HG03442 (cell line): ENCODE data around the gene PAQR4.

Source experiments
- ATAC-seq: cut with Tn5 transposase; IDR thresholded peaks from one replicate; pipeline ENCODE4 v1.9.1; 2021; ENCODE audit warnings: mild to moderate bottlenecking, moderate library complexity; ENCODE audit not compliant: unreplicated experiment

PAQR4 gene

DNA sequence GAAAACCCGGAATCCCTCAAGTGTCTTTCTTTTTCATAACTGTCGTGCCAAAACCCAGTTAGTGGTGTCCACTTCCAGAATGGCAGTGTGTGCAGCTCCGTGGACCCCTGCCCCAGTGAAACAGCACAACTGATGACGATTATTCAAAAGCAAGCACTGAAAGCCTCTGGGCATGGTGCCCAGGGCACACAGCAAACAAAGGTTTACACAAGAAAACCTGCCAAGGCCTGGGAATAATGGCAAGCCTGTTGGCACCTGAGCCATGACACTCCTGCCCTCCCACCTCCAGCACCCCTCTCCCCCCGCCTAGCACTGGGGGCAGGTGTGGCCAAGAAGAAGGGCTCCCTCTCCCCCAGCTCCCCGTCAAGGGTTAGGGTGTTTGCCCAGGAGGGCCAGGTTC, 8.3 kb downstream of the PAQR4 start:
- no peak for ATAC-seq

DNA sequence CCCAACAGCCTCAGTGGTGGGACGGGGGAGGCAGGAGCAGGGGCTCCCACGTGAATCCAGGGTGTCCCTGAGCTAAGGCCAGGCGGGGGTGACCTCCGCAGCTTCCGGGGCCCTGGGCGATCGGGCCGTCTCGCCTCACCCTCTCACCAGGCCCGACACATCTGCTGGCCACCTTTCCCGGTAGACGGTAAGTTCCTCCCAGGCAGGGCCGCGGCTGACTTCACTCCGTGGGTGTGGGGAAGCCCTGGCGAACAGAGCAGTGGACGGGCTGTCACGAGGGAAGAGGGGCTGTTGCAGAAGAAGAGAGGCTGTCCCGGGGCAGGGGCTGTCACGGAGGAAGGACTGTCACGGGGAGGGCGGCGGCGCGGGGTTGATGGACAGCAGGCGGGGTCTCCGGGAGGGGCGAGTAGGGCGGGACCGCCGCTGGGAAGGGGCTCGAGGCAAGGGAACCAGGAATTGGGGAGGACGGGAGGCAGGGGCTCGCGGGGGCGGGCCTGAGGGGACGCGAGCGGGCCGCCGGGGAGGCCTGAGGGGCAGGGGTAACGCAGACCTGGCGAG, 10.6 kb downstream of the PAQR4 start:
- peak; percentile 1 for ATAC-seq

DNA sequence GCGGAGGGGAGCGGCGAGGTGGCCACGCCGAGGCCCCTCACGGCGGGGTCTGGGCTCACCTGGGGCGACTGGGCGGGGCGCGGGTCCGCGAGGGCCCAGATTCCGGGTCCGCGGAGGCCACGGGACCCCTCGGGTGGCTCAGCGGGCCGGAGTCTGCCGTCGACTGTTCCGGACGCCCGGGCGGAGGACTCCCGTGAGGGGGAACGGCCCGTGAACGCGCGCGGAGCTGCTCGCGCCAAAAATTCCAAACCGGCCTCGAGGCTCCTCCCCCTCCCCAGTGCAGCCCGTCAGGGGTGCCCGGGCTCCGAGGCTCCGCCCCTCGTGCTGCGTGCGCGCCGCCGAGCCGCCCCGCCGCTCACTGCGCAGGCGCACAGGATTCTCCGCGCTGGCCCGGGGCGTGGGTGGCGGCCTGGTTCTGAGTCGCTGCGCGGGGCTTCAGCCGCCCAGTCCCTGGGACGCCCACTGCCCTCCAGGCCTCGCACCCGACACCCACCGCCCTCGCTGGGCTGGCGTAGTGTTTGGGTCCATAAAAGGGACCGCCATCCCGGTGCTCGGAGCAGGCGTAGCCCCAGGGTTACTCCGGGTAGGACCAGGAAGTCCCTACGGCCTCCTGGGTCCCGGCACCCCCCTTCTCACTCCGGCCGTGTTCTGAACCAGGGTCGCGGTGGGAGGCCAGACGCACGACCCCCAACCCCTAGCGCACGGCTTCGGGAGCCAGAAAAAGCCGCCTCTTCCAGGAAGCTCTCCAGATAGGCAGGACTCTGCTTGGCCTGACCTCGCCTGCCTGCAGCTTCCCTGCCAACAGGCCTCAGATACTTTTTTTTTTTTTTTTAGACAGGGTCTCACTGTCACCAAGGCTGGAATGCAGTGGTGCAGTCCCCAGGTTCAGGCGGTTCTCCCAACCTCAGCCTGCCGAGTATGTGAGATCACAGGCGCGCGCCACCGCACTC, 11.4 kb downstream of the PAQR4 start, which contains the start of gene PKMYT1:
Gene PKMYT1 (minus strand): TSS at position 220 of the 950 bp plus-strand sequence. CDS start 789 bp downstream, outside the sequence.
- ATAC-seq, result peak; percentile 70

DNA sequence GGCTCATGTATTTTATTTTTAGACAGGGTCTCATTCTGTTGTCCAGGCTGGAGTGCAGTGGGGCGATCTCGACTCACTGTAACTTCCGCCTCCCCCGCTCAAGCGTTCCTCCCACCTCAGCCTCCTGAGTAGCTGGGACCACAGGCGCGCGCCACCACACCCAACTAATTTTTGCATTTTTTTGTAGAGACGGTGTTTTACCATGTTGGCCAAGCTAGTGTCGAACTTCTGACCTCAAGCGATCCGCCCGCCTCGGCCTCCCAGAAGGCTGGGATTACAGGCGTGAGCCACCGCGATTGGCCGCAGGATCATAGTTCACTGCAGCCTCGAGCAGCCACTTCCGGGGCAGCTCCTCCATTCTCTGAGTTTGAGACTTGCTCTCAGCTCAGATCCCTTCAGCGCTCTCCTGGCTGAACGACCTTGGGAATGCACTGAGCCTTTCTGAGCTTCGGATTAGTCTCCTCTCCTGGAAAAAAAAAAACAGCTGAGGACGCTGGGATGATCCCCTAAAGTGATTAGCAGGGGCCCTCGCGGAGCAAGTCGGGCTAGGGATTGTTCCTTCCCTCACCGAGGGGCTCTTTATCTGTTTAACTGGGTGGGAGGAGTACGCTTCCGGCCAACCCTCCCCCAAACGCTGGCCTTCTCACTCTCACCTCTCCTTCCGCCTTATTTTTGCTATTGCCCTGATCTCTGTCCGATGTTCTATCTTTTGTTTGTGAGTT, 12.2 kb downstream of the PAQR4 start:
- ATAC-seq, result no peak

DNA sequence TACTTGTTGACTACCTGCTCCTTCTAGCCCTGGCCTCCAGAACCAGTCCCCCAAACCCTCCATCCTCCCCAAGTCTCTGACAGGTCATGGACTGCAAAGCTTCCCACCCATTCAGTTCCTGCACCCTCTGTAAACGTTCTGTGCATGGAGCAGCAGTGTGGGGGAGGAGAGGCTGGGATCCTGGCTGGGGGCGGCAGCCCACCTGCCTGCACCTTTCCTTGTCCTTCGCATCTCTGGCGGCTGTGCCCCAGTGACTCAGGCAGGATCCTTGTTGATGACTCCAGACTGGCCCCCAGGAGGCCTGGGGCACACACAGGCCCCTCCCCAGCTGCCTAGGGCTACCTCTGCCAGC, 12.7 kb downstream of the PAQR4 start:
- no peak for ATAC-seq

DNA sequence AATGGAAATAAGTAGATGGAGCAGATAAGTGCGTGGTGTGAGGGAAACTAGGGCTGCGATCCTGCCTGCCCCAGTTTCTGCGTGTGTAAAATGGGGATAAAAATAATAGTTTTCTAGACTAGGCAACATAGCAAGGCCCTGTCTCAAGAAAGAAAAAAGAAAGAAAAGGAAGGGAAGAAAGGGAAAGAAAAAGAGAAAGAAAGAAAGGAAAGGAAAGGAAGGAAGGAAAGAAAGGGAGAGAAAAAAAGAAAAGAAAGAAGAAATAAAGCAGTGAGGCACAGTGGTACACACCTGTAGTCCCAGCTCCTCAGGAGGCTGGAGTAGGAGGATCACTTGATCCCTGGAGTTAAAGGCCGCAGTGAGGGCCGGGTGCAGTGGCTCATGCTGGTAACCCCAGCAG, 13.3 kb downstream of the PAQR4 start:
- no peak for ATAC-seq

DNA sequence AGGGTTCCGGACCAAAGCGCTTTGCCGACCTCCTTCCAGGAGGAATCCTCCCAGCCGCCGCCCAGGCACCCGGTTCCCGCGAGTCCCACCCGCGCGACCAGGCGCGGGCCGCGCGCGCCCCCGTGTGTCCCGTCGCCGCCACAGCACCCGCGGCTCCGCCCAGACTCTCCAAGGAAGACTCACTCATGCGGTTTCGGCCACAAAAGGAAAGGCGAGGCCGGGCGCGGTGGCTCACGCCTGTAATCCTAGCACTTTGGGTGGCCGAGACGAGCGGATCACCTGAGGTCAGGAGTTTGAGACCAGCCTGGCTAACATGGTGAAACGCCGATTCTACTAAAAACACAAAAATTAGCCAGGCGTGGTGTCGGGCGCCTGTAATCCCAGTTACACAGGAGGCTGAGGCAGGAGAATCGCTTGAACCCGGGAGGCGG, 14.6 kb downstream of the PAQR4 start:
- ATAC-seq, result no peak

DNA sequence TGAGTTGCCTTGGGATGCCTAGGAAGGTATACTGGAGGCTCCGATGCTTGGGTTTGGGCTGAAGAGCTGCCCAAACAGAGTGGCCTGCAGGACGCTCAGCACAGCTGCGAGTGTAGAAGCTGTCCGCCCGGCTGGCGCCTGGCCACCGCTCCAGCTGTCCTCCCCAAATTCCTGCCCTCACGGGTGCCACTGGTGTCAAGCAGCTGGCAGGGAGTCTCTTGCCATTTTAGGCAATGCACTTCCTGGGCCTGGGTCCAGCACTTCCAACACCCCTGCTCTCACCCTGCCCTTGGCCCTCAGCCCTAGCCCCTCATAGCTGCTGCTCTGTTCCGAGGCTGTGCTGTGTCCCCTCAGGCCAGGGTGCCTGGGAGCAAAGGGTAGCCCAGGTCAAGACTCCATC, 16.3 kb downstream of the PAQR4 start:
- no peak for ATAC-seq

DNA sequence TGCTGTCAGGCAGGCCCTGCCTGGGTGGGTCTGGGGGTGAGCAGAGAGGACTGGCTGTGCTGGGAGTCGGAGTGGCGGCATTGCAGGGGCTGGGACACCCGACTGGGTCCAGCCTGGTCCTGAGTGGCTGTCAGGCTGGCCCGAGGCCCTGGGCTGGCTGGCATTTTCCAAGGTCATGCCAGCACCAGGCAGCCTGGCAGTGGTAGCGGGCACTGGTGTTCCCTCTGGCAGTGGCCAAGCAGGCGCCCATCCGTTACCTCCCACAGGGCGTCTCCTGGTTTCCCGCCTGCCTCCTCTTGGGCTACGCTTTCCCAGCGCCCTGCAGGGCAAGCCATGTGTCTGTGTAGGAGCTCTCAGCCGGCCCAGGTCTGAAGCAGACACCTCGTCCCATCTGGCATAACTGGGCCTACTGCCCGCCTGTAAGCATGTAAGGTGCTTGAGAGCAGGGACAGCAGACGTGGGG, 16.8 kb downstream of the PAQR4 start:
- no peak for ATAC-seq

DNA sequence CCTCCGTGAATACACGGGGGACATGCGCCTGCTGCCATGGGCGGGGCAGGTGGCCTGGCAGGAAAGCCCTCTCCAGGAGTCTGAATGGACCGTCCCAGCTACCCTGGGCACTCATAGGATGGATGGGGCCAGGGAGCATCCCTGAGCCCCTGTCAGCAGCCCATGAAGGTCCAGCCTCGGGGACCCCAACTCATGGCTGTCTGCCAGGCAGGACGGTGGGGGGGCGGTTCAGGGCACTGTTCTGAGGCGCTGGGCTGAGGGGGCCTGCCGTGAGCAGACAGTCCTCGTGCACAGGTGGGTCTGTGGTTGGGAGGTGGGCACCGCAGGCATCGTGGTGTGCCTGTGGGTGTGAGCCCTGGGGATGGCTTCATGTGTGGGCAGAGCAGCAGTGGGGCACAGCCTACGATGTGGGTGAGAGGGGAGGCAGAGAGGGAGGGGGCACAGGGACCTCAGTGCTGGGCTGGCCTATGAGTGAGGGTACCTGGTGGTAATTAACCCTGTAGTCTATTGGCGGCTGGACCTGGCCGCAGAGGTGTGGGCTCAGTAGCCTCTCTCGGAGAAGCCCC, 17.6 kb downstream of the PAQR4 start:
- no peak for ATAC-seq

DNA sequence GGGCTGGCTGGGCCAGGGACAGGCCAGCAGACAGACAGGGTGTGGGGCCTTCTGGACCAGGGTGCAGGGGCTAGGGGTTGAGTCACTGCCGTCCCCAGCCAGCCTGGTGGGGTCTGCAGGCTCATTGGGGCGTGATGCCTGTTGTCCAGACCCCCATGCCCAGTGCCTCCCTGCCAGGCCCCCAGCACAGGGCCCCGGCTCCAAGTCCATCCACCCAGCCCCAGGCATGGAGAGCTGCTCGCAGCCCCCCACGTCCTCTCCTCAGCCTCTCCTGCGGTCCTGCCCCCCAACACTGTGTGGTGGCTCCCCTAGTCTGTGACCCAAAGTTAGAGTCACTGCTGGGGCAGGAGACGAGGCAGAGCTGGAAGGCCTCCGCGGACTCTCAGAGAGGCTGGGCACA, 18.1 kb downstream of the PAQR4 start:
- no peak for ATAC-seq

DNA sequence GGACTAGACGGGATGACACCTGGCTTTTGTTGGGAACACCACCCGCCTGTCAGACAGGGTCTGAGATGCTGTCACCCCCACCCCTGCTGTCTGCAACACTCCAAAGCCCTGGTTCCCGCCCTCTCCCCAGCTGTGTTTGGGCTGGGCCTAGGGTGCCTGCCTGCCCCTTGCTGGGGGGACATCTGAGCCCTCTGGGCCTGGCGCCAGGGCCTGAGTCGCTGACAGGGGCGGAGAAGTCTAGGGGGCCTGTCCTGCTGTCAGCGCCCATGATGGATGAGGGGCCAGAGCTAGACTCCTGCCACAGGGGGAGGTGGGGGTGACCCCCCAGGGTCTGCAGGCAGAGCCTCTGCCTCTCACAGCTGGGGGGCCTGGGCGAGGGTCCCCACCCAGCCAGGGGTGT, 18.7 kb downstream of the PAQR4 start:
- ATAC-seq, result no peak

DNA sequence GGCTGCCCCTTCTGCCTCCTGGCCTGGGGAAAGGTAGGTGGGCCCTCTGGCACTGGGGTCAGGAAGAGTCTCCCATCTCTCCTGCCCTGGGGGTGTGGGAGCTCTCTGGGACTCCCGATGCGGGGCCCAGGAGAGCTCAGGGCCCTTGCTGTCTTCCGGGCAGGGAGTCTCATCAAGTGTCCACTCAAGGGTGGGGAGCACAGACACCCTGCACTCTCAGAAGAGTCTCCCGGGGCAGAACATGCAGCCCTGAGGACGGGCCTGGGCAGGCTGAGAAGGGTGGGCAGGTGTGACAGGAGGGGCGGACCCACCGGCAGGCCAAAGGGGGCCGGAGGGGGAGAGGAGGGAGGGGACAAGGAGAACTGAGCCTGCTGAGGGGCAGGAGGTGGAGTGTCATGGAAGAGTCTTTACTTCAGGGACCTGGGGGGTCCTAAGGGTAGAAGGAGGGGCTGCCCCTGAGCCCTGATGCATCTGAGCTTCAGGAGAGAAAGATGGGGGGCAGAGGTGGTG, 19.5 kb downstream of the PAQR4 start:
- ATAC-seq, result no peak

DNA sequence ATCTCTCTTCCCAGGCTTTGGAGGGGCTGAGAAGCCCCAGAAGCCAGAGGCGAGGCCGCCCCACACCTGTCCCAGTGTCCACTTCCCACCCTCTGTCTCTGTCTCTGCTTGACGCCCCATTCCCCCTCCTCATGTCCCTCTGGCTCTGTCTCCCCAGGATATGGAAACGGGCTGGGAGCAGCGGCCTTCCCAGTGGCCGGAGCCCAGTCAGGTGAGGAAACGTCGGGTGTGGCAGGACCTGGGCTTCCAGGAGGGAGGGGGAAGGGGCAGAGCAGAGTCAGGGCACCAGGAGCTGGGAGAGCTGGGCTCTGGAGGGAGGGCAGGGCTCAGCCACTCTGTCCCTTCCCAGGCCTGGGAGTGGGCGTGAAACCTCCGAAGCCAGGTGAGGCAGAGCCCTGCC, 21.7 kb downstream of the PAQR4 start:
- no peak for ATAC-seq

DNA sequence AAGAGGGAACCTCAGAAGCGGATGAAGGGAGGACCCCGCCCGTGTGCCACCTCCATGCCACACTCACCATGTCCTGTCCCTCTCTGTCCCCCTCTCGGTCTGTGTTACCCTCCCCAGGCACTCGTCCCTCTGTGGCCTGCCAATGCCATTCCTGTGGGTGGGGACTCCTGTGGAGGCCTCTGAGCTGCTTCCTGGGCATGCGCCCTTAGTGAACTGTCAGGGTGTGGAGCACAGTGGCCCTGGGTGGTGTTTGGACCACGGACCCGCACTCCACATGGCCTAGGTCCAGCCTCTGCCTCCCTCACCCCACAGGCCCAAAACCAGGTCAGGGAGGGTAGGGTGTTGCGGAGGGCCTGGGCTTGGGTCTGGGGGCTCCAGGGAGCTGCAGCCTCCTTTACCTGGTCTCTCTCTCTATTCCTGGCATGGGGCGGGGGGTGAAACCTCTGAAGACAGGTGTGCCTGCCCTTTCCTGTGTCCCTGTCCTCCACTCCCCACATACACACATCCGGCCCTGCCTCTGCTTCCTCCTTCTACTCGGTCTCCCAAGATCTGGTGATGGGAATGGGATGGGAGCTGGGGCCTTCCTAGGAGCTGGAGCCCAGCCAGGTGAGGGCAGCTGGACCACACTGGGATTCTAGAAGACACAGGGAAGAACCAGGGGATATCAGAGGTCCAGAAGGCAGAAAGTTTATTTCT, 22.6 kb downstream of the PAQR4 start:
- no peak for ATAC-seq

DNA sequence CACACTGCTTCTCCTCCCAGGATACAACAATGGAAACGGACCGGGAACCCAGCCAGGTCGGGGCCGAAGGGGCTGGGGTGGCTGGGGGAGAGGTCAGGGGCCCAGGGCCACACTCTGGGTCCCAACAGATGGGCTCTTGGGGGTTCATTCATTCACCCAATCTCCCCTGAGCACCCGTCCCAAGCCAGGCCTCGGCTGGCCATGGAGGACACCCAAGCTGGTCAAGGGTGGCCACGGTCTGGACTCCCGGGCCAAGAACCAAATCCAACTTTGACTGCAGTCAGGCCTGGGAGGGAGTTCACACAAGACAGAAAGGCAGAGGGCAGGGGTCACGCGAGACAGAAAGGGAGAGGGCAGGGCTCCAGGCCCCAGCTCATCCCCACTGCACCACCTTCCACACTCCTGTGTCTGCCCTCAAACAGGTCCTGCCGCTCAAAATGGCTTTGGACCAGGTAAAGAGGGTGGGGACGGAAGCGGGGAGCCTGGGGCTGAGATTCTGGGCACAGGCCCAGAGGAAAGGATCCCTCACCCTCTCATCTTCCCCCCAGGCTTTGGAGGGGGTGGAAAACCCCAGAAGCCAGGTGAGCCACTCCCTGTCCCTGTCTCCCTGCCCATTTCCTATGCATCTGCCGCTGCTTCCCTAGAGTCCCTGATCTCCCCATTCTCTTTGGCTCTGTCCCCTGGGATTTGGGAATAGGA, 23.4 kb downstream of the PAQR4 start:
- ATAC-seq, result no peak

DNA sequence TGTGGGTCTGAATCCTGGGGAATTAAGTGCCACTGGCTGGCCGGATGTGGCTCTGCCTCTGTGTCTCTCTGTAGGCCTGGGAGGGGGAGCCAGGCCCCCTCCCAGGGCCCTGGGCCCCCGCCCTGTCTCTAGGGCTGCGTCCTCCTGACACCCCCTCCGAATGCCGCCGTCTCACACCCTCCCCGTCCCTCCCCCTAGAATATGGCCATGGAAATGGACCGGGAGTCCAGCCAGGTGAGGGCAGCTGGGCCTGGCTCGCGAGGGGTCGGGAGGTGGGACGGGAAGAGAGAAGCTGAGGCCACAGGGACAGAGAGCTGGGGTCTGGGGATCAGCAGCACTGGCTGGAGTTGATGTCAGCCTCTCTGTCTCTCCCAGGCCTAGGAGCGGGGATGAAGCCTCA, 27.1 kb downstream of the PAQR4 start:
- no peak for ATAC-seq

DNA sequence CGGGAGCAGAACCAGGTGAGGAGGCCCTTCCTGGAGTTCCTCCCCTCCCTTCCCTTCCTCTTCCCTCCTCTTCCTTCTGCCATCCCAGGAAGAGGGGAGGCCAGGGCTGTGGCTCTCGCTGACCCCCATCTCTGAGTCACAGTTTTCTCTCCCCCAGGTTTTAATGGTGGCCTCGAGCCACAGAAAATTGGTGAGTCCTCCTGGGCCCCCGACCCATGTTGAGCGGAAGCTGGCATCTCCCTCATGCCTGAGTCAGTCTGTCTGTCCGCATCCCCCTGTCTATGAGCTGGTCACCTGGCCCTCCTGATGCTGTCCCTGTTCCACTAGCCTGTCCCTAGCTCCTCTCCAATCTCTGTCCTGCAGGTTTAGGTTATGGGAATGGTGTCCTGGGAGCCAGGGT, 30.8 kb downstream of the PAQR4 start:
- no peak for ATAC-seq

DNA sequence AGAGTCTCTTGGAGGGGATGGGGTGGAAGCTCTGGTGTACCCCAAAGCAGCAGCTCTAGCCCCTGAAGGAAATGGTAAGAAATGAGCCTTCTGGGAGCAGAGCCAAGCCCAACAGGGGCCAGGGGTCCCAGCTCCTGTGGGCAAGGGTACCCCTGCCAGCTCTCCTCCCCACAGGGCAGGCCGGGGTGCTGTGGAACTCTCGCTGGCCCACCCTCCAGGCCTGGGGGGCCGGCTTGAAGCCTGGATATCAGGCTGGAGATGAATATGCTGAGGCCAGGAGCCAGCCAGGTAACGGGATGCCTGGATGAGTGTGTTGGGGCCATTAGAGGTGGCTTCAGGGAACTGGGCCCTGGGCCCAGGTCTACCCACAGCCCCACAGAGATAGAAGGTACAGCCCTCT, 31.4 kb downstream of the PAQR4 start:
- no peak for ATAC-seq

DNA sequence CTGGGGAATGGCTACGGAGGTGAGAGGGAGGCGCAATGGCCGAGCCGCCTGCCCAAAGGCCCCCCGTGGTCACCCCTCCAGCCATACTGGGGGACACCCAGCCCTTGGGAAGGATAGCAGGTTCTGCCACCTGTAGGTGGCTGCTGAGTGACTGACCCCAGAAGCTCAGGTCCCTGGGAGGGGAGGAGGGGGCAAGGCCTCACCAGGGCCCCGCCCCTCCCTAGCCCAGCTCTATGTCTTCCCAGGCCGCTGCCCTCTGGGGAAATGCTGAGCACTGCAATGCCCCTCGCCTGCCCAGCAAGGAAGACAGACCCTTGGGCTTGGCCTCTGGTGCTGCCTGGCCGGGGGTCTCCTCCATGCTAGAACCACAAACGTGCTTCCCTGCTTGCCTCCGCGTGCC, 32.2 kb downstream of the PAQR4 start:
- no peak for ATAC-seq
